Liver (tissue), 9 donors: ENCODE measurements around the gene MCMBP. TPM values are rescaled to one million over a fixed set of nuclear protein-coding genes. Genes with fewer than 3 reads are reported as not detected.

ENCODE experiments used
- DNase-seq: peaks from one replicate; pipeline ENCODE4 v3.0.0-alpha.2; 2017; ENCODE audit warnings: low spot score
- H3K27ac ChIP-seq, 2 donors: one replicate each; pipeline ENCODE4 v1.7.0; 2013; ENCODE audit warnings: inconsistent platforms in 2 of 2, low read length in 2 of 2, control low read depth in 1 of 2, low read depth in 1 of 2, mild to moderate bottlenecking in 1 of 2
- H3K27me3 ChIP-seq, 4 donors: one replicate each; pipeline versions ENCODE4 v1.6.1 to v1.7.0; 2013; ENCODE audit warnings: low read length in 3 of 4, inconsistent platforms in 1 of 4, mild to moderate bottlenecking in 1 of 4, moderate library complexity in 1 of 4; ENCODE audit not compliant: control insufficient read depth in 4 of 4, insufficient read depth in 4 of 4
- H3K36me3 ChIP-seq, 4 donors: one replicate each; pipeline versions ENCODE4 v1.6.1 to v1.7.0; 2013; ENCODE audit warnings: low read length in 3 of 4, mild to moderate bottlenecking in 3 of 4, low read depth in 1 of 4, moderate library complexity in 1 of 4; ENCODE audit not compliant: control insufficient read depth in 4 of 4, insufficient read depth in 3 of 4
- H3K4me1 ChIP-seq, 4 donors: one replicate each; pipeline versions ENCODE4 v1.6.1 to v1.7.0; 2013; ENCODE audit warnings: low read length in 3 of 4, mild to moderate bottlenecking in 3 of 4, moderate library complexity in 1 of 4; ENCODE audit not compliant: control insufficient read depth in 4 of 4, insufficient read depth in 4 of 4
- H3K4me3 ChIP-seq, 3 donors: one replicate each; pipeline versions ENCODE4 v1.6.1 to v1.7.0; 2013; ENCODE audit warnings: low read length in 3 of 3, control low read depth in 1 of 3, low read depth in 1 of 3, mild to moderate bottlenecking in 1 of 3
- H3K9ac ChIP-seq, 2 donors: one replicate each; pipeline ENCODE4 v1.7.0; 2013; ENCODE audit warnings: low read length in 2 of 2, mild to moderate bottlenecking in 2 of 2, moderate library complexity in 2 of 2, control low read depth in 1 of 2, low read depth in 1 of 2
- H3K9me3 ChIP-seq, 4 donors: one replicate each; pipeline versions ENCODE4 v1.6.1 to v1.7.0; 2013; ENCODE audit warnings: low read length in 3 of 4; ENCODE audit not compliant: control insufficient read depth in 4 of 4
- ATF3 ChIP-seq: IDR thresholded peaks from 2 replicates; pipeline ENCODE4 v1.6.1; 2016; ENCODE audit warnings: antibody characterized with exemption
- CTCF ChIP-seq: fragments of 150-350 bp; IDR thresholded peaks from 2 replicates; pipeline ENCODE4 v1.5.1; 2017; ENCODE audit warnings: improper control_type of control experiment, low read depth, low read length; ENCODE audit not compliant: missing input control
- FOXA1 ChIP-seq: IDR thresholded peaks from 2 replicates; pipeline ENCODE4 v1.6.1; 2016; ENCODE audit warnings: antibody characterized with exemption
- FOXA2 ChIP-seq: IDR thresholded peaks from 2 replicates; pipeline ENCODE4 v1.6.1; 2016; ENCODE audit warnings: antibody characterized with exemption
- HNF4A ChIP-seq, 2 donors: conservative IDR thresholded peaks; 2 replicates each; pipeline ENCODE4 v1.6.1; 2016; ENCODE audit warnings: antibody characterized with exemption in 2 of 2, mild to moderate bottlenecking in 2 of 2
- HNF4G ChIP-seq: IDR thresholded peaks from 2 replicates; pipeline ENCODE4 v1.6.1; 2016; ENCODE audit warnings: antibody characterized with exemption
- JUND ChIP-seq, 2 donors: IDR thresholded peaks; 2 replicates each; pipeline ENCODE4 v1.6.1; 2016; ENCODE audit warnings: antibody characterized with exemption in 2 of 2
- MAX ChIP-seq: IDR thresholded peaks from 2 replicates; pipeline ENCODE4 v1.6.1; 2016; ENCODE audit warnings: antibody characterized with exemption
- NR2F2 ChIP-seq: IDR thresholded peaks from 2 replicates; pipeline ENCODE4 v1.6.1; 2016; ENCODE audit warnings: antibody characterized with exemption
- REST ChIP-seq: IDR thresholded peaks from 2 replicates; pipeline ENCODE4 v1.6.1; 2016; ENCODE audit warnings: antibody characterized with exemption, mild to moderate bottlenecking
- RXRA ChIP-seq, 2 donors: IDR thresholded peaks; 2 replicates each; pipeline ENCODE4 v1.6.1; 2017 to 2018; ENCODE audit warnings: antibody characterized with exemption in 2 of 2, mild to moderate bottlenecking in 1 of 2
- SP1 ChIP-seq: IDR thresholded peaks from 2 replicates; pipeline ENCODE4 v1.6.1; 2018; ENCODE audit warnings: antibody characterized with exemption, mild to moderate bottlenecking
- TAF1 ChIP-seq: conservative IDR thresholded peaks from 2 replicates; pipeline ENCODE4 v1.6.1; 2016; ENCODE audit warnings: antibody characterized with exemption, mild to moderate bottlenecking
- YY1 ChIP-seq: IDR thresholded peaks from 2 replicates; pipeline ENCODE4 v1.6.1; 2016; ENCODE audit warnings: antibody characterized with exemption, mild to moderate bottlenecking
- ZBTB33 ChIP-seq: IDR thresholded peaks from 2 replicates; pipeline ENCODE4 v1.6.1; 2016; ENCODE audit warnings: antibody characterized with exemption
- WGBS: extraction: QIAGEN DNeasy Blood & Tissue Kit; methylation state at CpG from one replicate; pipeline ENCODE4 v1.1.7; 2013; 5-methylcytosine and 5-hydroxymethylcytosine counted together
- polyA plus RNA-seq, 2 donors: library from polyadenylated mRNA; stranded (reverse) in 1 of 2; unstranded in 1 of 2; fragments of 200-250 nt in 1 of 2; fragments of >200 nt in 1 of 2; fragmentation: Nextera tagmentation in 1 of 2; extraction: Ambion mirVana in 1 of 2; gene quantifications; one replicate each; pipeline versions ENCODE4 v1.2.1 to v1.2.3, GENCODE V29; 2013 to 2015
- total RNA-seq, 2 donors: library from RNA; depleted of rRNA; stranded (reverse); fragments of >200 nt; gene quantifications; one replicate each; pipeline ENCODE4 v1.2.3, GENCODE V29; 2014
- donor health status: healthy.
- donor health status: healthy.
- donor health status: healthy.
- donor health status: healthy.
- donor health status: healthy.

The MCMBP gene
- total RNA-seq (10 to 100 TPM; 19.3 to 23.2 TPM), polyA plus RNA-seq (10 to 100 TPM in 1 of 2 donors, 1 to 10 TPM in 1; 6.1 to 15.2 TPM)

GRCh38 chr10:119872610-119872859 lies at the start of gene MCMBP:
TSS of gene MCMBP (minus strand) at chr10:119872843. CDS start at chr10:119872584, 259 bp downstream.
- under 1% methylated on average over 42 of the region's 42 CpGs for WGBS
- Histone ChIP-seq H3K27ac (peak within 1 kb of the TSS; percentile 79 to 82), H3K36me3 (no peaks in the 10 kb centered on the region), H3K9ac (peak within 1 kb of the TSS; percentile 88 to 93), H3K27me3 (no peaks in the 10 kb centered on the region), H3K4me3 (peak within 1 kb of the TSS; percentile 86 to 99 (median 94)), H3K9me3 (no peaks in the 10 kb centered on the region), H3K4me1 (peaks cover 0 to 21% (median 12%) of the 10 kb centered on the region in 4 donors)
- no peak for TF ChIP-seq YY1
- DNase-seq, result no peak

- no peaks in the 10 kb centered on the region for H3K9me3 ChIP-seq
- TF ChIP-seq ATF3 (no peak), MAX (no peak), HNF4G (no peak), FOXA1 (no peak), ZBTB33 (no peak), FOXA2 (no peak), TAF1 (no peak), NR2F2 (no peak), CTCF (no peak), JUND (IDR thresholded peaks at IDR 0.05) (no peak), REST (no peak), SP1 (no peak), RXRA (IDR thresholded peaks at IDR 0.05) (no peak), HNF4A (conservative IDR thresholded peaks at IDR 0.05) (no peak)
- no peaks in the 10 kb centered on the region for H3K27me3 ChIP-seq
- no peaks in the 10 kb centered on the region for H3K4me1 ChIP-seq
- H3K27ac ChIP-seq, result no peak overlapping the region
- H3K36me3 ChIP-seq, result peaks cover 4 to 73% (median 58%) of the 10 kb centered on the region in 4 donors
- no peak for DNase-seq
- WGBS, result 78% methylated on average over 1 of the region's 1 CpG
- no peak overlapping the region for H3K4me3 ChIP-seq
- no peak overlapping the region for H3K9ac ChIP-seq
These were observed 47.2 kb upstream of the MCMBP start for GRCh38 chr10:119919826-119920225.
